ENCODE measurements around the gene MCAT.

MCAT gene

GRCh38 chr22:43085658-43086606 lies 57.3 kb downstream of the MCAT start:
- no peaks in the 10 kb centered on the region for H3K27me3 ChIP-seq (ENCODE audit: control insufficient read depth, insufficient read depth, low read length)
- H3K4me1 ChIP-seq (ENCODE audit: control insufficient read depth, insufficient read depth, low read length), result peaks cover 3% of the 10 kb centered on the region
- H3K4me3 ChIP-seq (ENCODE audit: low read length), result no peak overlapping the region
- no peak overlapping the region for H3K9ac ChIP-seq (ENCODE audit: low read length)
- no peaks in the 10 kb centered on the region for H3K36me3 ChIP-seq (ENCODE audit: control insufficient read depth, insufficient read depth, low read length)
- H3K27ac ChIP-seq (ENCODE audit: low read depth, low read length), result no peak overlapping the region

All from rectal smooth muscle tissue (tissue), 1 donor.